Cardiac septum (tissue), 1 donor: ENCODE data around the gene CRACR2A. TPM values are rescaled to one million over a fixed set of nuclear protein-coding genes. Genes with fewer than 3 reads are reported as not detected.

ENCODE experiments used
- DNase-seq: peaks from one replicate; pipeline ENCODE4 v3.0.0-alpha.2; 2020; ENCODE audit warnings: low spot score
- intact Hi-C: fragments of 100-400 bp; cut with DNase I; formaldehyde crosslinking; loops from one replicate; pipeline ENCODE4 v1.14.0; 2022
- total RNA-seq: library from RNA; stranded (reverse); fragmentation: NEBNext Ultra II Directional; extraction: Animal tissue kit (Norgen Biotek cat#: 25700); gene quantifications from one replicate; pipeline ENCODE4 v1.2.1, GENCODE V29; 2021
- donor health status: DM: no; HTN: no; CAD: no.

The CRACR2A gene
- total RNA-seq, 1 donor from 2014 or later: 2.3 TPM

DNA sequence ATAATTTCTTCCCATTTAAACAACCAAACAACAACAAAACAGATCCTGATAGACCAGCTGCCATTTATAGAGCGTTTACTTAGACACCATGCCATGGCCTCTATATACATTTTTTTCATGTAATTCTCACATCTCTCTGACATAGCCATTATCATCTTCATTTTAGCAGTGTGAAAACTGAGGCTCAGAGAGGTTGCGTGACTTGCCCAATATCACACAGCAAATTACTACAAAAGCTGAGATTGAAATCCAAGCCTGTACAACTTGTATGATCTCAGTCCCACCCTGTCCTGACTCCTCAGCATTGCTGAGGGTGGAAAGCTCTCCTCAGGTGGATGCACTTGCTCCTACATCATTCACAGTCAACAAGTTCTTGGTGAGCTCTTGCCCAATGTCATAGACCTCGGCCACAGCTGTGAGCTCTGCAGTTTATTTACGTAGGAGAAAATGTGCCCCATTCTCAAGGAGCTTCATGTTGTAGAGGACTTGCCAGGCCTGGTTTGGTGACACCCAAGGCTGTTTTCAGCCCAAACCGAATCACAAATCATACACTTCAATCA is 55.5 kb downstream of the CRACR2A start:
- intact Hi-C loops: no loop called here

DNA sequence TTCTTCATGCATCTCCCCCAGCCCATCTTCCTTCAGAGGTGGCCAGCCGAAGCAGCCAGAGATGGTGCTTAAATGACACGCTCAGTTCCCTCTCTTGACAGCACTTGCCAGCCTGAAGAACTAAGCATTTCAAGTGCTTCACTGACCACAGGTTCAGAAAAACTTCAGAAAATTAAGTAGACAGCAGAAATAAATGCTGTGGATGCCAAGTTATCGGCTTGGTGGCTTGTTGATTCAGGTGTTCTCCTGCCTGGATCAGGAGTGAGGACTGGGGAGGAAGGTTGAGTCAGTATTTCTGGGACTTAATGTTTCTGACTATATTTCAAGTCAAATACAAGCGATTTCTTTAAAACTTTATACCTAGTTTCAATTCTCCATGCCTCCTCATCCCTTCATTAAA is 58.2 kb downstream of the CRACR2A start:
- intact Hi-C loops: no loop called here
- DNase-seq: no peak

More for the DNA sequence above, 55.5 kb downstream of the CRACR2A start:
- DNase-seq: no peak

DNA sequence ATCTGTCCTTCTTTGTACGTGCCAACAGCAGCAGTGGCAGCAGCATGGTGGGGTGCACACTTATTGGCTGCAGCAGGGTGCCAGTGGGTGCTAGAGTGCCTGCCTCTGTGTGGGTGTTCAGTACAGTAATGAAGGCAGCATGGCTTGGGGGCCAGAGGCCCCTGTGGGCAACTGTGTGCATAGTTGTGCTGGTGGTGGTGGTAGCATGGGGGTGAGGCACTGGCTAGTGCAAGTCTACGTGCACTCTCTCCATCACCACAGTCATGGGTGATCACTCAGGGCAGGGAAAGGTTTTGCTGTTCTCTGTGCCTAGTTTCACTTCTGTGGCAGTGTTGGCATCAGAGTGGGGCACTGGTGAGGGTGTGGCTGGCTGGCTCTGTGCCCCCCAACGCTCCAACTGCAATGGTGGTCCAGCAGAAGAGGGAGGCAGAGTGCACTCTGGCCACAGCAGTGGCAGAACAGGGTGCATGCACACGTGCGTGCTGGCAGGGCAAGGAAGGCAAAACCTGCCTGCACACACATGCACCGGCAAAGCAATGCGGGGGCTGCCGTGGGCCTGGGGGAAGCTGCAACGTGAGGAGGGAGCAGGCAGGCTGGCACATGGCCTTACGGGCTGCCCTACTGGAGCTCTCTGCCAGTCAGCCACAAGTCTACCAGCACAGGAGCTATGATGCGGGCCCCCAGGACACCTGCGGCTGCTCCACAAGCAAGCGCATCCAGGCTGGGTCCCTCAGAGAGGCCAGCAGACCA is 60.1 kb downstream of the CRACR2A start:
- intact Hi-C loops: no loop called here
- no peak for DNase-seq

DNA sequence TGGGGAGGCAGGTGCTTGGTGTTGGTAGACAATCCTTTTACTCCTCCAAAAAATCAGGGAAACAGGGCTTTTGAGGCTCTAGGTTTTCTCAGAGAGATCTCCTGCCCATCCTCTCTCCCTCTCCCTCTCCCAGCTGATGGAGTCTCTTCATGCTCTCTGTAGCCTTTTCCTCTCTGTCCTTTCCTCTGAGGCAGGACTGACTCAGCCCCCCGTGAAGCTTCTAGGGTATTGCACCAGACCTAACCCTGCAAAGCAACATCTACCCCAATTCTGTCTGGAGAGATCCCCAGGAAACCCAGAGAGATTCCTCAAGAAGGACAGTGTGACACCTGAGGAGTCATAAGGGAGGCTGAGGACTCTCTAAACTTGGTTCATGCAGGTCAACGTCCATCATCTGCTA is 66.4 kb downstream of the CRACR2A start:
- intact Hi-C loops: no loop called here
- no peak for DNase-seq

DNA sequence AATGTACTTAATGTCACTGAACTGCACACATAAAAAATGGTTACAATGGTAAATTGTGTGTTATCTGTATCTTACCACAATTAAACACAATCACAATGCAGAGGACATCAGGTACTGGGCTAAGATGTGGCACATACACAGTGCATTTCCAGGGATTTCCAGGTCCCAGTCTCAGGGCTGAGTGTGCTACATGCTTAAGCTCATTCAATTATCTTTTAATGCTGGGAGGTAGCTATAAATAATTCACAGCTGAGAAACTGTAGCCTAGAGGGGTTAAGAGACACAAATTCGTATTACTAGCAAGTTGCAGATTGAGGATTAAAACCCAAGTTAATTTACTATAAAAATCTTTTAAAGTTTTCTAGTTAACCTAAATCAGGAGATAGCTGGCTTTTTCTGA is 67.1 kb downstream of the CRACR2A start:
- intact Hi-C loops: loop anchor here (2.0 kb wide), 1 partner anchor 155 kb away; no protein-coding TSS in a partner anchor
- DNase-seq: no peak

DNA sequence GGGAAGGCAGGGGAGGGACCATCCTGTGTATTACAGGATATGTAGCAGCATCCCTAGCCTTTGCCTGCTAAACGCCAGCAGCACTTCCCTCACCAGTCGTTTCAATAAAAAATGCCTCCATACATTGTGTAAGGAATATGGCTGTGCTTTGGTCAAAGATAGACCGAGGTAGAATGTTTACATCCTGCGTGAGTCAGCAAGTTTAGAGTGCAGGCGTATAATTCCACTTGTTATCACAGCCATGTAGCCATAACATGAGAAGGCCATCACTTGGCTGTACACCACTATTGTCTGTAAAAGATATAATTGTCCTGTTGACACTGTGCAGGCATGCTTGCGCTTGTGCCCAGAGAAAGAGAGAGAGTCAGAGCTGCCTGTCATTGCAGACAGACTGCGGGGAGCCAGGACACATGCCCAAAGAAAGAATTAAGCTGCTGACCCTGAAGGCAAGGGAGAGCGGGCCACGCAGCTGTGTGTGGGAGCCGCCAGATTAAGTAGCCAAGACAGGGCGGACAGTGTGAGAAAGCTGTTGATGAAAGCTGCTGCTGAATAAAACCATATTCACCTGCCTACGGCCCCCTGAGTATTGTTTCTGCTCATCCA is 68.4 kb downstream of the CRACR2A start:
- intact Hi-C loops: loop anchor here (2.0 to 5.0 kb wide), 2 partner anchors 88 to 154 kb away; no protein-coding TSS in a partner anchor
- DNase-seq: no peak

DNA sequence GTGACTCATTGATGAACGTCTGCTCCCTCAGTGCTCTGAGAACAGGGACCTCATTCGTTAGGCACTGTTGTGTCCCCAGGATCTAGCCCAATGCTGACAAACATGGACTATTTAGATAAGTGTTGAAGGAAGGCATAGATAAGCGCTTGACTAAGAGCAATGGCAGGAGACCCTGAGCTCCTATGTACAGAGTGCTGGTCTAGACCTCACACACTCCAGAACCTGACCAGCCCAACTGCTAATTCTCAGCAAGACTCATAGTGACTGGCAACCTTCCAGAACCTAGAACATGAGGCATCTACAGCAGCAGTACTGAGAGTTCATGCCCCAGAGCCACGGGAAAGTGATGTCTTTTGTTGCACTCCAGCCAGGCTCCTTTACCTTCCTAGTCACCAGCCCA is 69.2 kb downstream of the CRACR2A start:
- intact Hi-C loops: loop anchor here (2.0 to 5.0 kb wide), 2 partner anchors 89 to 153 kb away; no protein-coding TSS in a partner anchor
- no peak for DNase-seq

DNA sequence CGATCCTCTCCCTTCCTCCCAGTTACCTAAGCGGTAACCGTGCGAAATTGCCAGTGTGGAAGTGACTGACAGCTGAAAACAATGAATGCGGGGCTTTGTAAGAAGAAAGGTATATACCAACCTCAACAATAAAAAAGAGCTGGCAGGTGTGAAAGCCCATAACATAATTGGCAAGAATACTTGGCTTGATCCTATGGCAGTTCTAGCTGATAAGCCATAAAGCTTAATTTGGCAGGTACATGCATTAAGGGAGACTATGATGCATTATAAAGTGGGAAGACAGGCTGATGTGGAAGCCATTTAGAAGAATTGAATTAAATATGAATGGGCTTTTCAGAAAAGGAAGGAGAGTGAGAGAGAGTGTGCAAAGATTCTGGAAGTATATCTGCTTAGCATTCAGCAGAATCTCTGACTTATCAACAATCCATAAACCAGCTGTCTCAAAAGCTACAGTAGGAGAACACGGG is 71.3 kb downstream of the CRACR2A start:
- DNase-seq: no peak
- intact Hi-C loops: loop anchor here (5.0 kb wide), 1 partner anchor 91 kb away; no protein-coding TSS in a partner anchor

DNA sequence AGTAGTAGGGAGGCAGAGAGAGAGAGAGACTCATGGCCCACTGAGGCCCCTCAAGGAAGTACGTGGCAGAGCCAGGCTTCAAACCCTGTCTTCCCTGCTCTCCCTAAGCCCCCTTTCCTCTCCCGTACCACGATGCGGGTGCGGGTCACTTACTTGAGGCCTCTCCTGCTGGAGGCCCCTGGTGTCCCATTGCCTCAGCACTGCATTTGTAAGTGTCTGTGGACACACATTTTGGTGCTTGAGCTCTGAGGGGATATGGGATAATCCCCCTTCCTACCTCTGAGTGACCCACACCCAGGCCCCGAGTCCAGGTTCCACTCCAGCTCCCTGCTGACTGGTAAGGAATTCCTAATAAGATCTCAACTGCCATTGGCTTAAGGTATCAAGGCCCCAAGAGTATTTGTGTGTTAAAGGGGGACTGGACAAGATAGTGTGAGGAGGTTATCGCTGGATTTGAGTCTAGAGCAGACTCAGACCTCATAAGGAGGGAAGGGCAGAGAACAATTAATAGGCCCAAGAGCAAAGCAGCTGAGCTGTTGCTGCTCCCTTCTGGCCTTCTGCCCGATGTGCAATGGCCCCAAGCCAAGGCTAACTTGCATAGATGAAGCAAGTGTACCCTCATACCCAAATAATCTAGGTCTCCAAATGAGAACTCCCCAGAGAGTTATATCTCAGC is 71.9 kb downstream of the CRACR2A start:
- intact Hi-C loops: loop anchor here (5.0 kb wide), 1 partner anchor 91 kb away; no protein-coding TSS in a partner anchor
- no peak for DNase-seq

DNA sequence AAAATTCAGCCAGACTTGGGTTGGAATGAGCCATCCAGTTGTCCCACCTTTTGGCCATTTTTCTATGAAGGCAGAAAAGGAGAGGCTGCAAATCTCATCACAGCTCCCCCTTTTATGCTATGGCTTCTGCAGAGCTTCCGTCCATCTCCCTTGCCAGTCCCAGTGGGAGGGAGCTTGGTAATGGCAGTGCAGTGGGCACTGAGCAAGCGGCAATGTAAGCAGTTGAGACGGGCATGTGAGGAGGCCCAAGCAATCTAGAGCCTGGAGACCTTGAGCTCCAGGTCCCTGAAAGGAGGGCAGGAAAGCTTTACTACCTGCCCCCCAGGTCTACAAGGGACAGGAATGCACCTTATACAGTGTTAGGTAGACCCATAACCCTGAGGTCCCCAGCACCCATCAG is 73.1 kb downstream of the CRACR2A start:
- intact Hi-C loops: loop anchor here (5.0 to 10.0 kb wide), 2 partner anchors 92 to 375 kb away; no protein-coding TSS in a partner anchor
- DNase-seq: no peak

DNA sequence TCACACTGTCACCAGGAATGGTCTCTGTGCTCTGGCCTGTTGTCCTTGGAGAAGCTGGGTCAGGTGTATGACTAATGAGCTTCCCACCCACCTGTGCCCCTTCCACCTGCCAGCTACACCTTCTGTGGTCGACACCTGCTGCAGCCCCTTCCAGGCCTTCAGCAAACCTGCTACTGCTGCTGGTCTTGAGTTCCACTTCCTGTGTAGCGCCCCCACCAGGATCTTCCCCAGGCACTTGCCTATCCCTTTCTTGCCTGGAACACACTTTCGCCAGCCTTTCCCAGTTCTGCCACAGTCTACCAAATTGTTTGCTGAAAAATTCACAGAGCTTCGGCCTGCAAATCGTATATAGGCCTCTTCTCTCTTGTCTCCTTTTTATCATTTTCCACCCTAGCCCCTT is 75.3 kb downstream of the CRACR2A start:
- intact Hi-C loops: loop anchor here (10.0 kb wide), 1 partner anchor 373 kb away; no protein-coding TSS in a partner anchor
- no peak for DNase-seq

DNA sequence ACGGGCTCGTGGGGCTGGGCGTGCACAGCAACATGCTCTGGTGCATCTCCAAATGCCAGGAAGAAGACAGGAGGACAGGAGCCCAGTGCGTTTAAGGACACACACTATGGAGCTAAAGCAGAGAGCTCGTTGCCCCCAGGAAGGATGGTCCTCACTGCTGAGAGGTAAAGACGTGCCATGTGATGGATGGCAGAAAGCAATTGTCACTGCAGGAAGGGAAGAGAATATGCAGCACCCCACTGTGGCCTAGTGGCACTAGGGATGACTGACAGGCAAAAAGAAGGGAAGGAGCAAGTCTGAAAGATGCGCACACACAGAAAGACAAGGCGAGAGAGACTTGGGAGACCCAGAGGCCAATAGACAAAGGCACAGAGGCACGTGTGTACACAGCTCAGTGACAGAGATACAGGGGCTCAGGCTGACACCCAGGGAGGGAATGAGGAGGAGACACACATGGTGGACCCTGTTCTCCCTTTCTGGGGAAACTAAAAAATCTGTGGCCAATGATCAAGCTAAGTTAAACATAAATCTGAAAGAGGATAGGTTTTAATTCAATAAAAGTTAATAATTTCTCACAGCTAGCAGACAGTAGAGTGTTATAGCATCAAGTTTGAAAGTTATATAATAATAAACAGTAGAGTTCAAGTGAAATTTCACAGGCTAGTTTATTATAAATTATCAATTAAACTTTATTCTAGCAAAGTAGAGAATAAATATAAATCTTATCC is 78.8 kb downstream of the CRACR2A start:
- intact Hi-C loops: loop anchor here (10.0 kb wide), 1 partner anchor 369 kb away; no protein-coding TSS in a partner anchor
- DNase-seq: no peak

DNA sequence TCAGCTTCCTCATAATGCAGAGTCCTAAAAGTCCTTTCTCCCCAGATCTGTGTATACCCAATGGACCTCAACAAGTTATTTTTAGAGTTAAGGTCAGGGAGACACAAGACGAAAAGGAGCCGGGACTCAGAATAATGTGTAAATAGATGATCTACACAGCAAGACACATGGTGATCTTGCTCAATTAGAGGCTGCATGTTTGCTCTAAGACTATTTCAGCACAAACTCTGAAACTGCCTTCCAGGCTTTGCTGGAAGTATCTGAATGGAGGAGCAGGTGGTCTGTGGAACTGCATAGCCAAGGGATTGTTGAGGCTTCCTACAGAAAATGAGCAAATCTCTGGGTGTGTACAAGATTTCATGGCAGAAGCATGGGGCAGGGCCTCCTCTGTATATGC is 80.8 kb downstream of the CRACR2A start:
- intact Hi-C loops: loop anchor here (10.0 kb wide), 1 partner anchor 367 kb away; no protein-coding TSS in a partner anchor
- DNase-seq: no peak

DNA sequence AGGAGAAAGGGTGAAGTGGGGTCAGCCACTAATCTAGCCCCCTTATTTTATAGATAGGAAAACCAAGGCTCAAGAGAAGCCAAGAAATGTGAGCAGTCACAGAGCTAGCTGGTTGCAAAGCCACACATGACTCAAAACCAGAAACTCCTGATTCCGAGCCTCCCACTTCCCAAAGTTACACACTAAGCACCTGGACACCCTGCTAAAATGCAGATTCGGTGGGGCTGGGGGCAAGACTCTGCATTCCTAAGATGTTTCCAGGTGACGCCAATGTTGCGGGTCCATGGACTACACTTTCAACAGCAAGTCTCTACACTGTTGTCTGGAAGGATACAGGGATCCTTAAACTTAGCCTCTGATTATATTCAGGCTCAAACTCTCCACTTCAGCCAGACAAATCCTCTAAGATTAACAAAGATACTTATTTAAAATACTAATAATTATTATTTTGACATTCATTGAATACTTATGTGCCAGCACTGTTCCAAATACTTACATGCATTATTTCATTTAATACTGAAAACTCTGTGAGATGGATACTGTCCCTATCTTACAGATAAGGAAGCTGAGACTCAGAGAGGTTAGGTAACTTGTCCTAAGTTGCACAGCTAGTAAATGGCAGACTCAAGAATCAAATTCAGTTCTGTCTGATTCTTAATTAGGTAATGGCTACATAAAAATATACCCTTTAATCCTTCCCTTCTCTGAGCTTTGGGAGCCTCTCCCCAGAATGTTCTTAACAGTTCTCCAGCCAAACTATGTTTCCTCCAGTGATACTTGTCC is 81.4 kb downstream of the CRACR2A start:
- intact Hi-C loops: loop anchor here (10.0 kb wide), 1 partner anchor 367 kb away; no protein-coding TSS in a partner anchor

DNA sequence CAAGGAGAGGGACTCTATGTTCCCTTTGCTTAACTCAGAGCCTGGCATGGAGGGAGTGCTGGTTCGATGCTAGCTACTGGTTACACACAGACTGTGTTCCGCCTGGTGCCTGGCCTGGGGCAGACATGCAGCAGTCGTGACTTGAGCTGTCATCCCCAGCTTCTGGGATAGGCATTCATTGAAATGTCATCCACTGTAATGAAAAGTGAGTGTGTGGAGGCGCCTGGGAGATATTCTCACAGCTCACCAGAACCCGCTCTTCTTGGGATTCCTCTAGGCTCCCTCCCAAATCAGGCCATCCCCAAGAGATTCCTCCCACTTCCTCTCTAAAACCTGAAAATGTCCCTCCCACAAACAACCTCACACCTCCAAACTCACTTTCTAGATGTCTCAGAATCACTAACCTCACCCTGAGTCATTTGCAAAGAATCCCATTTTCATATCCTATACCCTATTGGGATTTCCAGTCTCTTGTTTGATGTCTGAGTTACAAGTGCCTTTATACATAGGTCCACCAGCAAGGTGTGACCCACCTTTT is 82.8 kb downstream of the CRACR2A start:
- no peak for DNase-seq
- intact Hi-C loops: loop anchor here (10.0 kb wide), 1 partner anchor 365 kb away; no protein-coding TSS in a partner anchor

More for the DNA sequence above, 81.4 kb downstream of the CRACR2A start:
- no peak for DNase-seq

DNA sequence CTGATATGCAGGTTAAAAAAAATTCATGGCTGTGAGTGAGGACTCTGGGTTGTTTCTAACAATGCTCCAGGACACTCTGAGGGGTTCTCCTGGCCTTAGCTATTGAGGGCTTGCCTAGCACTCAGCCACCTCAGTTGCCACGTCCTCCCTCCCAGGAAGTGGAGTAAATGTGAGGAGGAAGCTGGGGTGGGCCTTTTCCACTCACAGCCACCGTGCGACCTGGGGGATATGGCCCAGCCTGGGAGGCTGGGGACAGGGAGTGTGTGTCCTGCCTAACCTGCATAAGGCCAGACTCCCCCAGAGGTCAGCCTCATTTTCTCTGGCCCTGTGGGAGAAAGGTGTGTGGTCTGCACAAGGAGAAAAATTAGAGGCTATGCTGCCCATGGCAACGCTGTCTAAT is 83.3 kb downstream of the CRACR2A start:
- intact Hi-C loops: no loop called here
- no peak for DNase-seq

DNA sequence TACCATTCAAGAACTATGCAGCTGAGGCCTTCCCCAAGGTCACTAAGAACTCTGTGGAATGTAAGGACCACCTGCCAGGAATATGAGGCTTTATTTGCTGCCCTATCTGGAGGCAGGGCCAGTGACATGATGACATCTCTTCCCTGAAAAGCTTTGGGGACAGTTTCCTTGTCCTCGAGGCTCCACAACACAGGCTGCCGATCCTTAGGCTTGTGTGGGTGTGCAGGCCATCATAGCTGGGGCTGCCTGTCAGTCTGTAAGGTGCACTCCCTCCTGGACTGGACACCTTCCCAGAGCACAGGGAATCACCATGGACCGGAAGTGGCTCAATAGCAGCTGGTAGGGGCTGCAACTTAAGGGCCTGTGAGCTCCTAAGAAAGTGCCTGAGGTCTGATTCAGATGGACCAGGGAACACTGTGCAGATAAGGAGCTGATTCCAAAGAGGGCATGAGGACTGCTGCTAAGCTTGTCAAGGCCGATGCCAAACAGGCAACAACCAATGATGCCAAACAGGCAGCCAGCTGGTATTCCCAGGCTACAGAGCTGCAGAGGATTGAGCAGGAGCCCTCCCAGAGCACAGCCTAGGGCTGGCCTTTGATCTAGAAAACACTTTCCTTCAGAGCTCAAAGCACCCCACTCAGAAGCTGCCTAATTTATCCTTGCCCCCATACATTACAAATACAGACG is 84.3 kb downstream of the CRACR2A start:
- DNase-seq: no peak
- intact Hi-C loops: no loop called here
